ENCODE measurements around the gene KCNQ1.

- TF ChIP-seq CTCF (IDR thresholded peaks at IDR 0.05) (no peak), EZH2 (IDR thresholded peaks at IDR 0.05; ENCODE audit: borderline replicate concordance, insufficient read depth, low read depth, low read length, poor library complexity, severe bottlenecking) (no peak)
These were observed 263.4 kb downstream of the KCNQ1 start for GRCh38 chr11:2708151-2708581.

Data from B cell (primary cell).